ENCODE results near the gene LTC4S.
"Not testable (repeated sequence)": the region's sequence is repeated elsewhere in the genome, so short reads cannot be mapped to it uniquely, and the experiment has no call there.

Gene LTC4S, protein sequence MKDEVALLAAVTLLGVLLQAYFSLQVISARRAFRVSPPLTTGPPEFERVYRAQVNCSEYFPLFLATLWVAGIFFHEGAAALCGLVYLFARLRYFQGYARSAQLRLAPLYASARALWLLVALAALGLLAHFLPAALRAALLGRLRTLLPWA
- total RNA-seq, result 0.69 to 7.7 (median 4.1) reads per million in 17 experiments

DNA sequence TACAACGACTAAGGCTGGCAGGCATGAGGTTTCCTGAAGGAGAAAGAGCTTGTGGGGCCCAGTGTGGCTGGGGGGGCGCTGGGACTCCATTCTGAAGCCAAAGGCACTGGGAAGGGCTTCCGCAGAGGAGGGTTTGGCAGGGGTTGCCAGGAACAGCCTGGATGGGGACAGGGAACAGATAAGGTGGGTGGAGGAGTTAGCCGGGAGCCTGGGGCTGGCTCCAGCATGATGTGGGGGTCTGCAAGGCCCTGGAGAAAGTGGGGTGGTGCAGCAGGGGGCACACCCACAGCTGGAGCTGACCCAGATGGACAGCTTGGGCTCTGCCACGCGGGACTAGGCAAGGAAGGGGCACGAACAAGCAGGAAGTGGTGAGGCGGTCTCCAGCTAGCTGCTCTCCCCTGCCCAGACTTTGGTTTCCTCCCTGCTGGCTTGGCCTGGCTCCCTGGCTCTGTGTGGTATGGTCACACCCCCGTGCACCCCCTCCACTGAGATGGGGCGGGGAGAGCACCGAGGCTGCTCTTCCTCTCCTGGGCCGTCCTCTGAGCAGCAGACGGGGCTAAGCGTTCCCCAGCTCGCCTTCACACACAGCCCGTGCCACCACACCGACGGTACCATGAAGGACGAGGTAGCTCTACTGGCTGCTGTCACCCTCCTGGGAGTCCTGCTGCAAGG is at the start of gene LTC4S:
TSS of gene LTC4S (plus strand) at position 519 of the 672 bp plus-strand sequence. CDS start at position 614, 95 bp downstream.
- DNase-seq, result peak; percentile 71 to 89 (median 88)

DNA sequence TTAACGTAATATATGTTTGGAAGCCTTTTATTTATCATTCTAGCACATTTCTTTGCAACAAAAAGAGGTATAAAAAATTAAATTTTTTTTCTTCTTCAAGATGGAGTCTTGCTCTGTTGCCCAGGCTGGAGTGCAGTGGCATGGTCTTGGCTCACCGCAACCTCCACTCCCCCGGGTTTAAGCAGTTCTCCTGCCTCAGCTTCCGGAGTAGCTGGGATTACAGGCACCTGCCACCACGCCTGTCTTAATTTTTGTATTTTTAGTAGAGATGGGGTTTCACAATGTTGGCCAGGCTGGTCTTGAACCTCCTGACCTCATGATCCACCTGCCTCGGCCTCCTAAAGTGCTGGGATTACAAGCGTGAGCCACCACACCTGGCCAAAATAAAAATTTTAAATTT is 49.7 kb upstream of the LTC4S start:
- DNase-seq, result not testable (repeated sequence)

DNA sequence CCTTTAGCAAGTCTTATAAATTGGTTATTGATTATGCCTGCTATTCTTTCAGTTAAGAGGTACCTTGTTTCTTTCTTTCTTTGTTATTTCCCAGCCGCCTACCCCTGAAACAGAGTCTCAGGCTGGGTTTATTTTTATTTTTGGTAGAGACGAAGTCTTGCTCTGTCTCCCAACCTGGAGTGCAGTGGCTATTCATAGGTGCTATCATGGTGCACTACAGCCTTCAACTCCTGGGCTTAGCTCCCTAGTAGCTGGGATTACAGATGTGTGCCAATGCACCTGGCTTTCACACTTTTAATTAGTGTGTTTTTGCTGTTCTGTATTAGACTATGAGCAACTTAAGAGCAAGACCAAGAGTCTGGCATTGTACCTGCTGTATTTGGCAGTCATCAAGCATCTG is 46.9 kb upstream of the LTC4S start:
- DNase-seq, result no peak

DNA sequence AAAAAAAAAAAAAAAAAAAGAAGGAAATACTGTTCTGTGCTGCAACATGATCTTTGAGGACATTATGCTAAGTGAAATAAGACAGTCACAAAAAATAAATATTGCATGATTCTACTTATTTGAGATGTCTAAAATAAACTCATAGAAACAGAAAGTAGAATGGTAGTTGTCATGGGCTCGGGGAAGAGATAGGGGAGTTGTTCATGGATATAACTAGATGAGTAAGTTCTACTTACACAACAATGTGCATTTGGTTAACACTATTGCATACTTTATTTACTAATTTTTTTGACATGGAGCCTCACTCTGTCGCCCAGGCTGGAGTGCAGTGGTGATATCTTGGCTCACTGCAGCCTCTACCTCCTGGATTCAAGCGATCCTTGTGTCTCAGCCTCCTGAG is 46.0 kb upstream of the LTC4S start:
- DNase-seq, result peak in 1 of 4 experiments; percentile 49

DNA sequence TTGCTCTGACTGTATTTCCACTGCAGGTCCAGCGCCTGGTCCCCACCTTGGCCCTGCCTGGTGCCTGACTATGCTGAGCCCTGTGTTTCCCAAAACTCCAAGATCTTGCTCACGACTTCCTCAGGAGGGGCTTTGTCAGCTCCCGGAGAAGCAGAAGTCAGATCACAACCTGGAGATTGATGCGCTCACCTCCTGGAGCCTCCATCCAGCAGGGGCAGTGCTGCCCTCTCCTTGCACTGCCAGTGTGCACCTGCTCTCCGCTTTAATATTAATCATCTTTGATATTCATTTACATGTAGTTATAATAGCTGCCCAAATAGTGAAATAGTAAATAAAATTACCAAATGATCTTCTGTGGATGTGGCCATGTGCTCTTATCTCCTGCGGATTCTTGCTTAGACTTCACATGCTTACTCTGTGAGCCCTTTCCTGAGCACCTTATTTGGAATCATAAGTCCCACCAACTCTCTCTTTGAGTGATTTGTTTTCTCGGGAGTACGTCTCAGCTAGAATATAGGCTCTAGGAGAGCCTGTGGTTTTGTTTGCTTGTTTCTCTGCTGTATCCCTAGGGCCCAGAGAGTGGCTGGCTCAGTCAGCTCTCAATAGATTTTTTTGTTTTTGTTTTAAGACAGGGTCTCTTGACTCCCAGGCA is 43.8 kb upstream of the LTC4S start:
- no peak for DNase-seq

DNA sequence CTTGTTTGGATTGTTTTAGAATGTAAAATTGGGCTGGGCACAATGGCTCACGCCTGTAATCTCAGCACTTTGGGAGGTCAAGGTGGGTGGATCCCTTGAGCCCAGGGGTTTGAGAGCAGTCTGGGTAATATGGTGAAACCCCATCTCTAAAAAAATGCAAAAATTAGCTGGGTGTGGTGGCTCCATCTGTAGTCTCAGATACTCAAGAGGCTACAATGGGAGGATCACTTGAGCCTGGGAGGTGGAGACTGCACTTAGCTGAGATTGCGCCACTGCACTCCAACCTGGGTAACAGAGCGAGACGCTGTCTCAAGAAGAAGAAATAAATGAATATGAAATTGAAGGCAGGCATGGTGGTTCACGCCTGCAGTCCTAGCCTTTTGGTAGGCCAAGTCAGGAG is 39.8 kb upstream of the LTC4S start:
- DNase-seq, result no peak

DNA sequence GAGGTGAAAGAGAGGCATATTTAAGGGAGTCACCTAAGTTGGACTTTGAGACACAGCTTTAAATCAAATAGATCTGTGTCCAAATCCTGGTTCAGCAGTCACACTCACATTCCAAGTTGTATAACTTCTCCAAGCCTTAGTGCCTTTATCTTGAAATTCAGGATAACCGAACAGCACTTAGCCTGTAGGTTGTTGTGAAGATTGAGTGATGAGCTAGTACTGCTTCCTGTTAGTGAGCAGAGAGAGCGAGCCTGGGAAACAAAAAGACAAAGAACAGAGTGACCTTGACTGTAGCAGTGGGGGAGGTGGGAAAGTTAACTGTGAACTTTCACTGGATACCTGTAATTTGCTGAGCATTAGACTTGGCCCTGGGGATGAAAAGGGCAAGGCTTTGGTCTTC is 38.8 kb upstream of the LTC4S start:
- no peak for DNase-seq

DNA sequence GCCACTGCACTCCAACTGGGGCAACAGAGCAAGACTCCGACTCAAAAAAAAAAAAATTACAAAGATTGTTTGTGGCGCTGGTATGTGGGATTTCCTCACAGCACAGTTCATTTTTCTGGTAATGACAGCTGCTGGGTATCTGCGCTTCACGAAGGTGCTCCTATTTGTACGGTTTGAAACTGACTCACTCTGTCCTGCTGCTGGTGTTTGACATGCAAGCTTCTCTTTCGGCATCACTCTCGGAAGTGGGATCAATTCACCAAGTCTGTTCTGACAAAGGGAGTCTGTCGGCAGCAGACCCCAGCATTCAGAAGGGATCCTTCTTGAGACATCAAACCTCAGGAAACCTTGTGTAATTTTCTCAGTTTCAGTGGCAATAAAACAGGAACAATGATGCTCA is 34.8 kb upstream of the LTC4S start:
- peak; percentile 48 to 83 (median 59) for DNase-seq

DNA sequence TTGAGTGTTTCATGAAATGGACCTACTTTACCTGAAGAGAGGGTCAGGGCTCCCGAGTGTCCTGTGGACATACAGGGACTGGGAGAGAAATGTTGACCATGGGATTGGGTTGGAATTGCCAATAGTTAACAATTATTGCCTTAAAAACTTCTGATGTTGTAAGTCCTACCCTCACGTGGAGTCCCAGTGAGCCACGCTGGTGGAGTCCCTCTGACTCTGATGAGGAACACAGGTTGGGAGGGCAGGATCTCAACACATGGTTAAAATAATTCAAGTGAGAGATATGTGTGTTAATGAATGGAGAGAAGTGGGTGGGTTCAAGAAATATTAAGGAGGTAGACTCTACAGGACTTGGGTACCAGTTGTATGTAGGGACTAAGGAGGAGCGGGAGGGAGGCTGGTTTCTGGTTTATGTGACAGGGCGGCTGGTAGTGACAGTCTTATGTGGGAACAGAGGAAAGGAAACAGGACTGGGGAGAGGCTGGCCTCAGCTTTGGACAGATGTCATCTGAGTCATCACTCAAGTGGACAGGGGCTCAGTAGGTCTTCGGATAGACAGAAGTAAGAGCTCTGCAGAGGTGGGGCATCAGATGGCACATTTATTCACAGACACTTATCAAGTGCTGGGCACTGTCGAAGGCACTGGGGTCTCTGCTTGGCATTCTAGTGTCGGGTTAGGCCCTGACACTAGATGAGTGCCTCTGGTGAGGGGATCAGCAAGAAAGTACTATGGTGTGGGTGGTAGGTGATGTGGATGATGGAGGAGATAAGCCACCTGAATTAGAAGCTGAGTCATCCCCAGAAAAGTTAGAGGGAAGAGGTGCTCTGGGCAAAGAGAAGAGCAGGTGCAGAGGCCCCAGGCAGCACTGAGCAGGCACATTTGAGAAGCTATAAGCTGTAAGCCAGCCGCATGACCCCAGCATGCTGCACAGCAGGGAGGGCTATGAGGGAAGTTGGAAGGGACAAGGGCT is 33.9 kb upstream of the LTC4S start:
- peak in 3 of 4 experiments; percentile 50 to 63 (median 56) for DNase-seq

DNA sequence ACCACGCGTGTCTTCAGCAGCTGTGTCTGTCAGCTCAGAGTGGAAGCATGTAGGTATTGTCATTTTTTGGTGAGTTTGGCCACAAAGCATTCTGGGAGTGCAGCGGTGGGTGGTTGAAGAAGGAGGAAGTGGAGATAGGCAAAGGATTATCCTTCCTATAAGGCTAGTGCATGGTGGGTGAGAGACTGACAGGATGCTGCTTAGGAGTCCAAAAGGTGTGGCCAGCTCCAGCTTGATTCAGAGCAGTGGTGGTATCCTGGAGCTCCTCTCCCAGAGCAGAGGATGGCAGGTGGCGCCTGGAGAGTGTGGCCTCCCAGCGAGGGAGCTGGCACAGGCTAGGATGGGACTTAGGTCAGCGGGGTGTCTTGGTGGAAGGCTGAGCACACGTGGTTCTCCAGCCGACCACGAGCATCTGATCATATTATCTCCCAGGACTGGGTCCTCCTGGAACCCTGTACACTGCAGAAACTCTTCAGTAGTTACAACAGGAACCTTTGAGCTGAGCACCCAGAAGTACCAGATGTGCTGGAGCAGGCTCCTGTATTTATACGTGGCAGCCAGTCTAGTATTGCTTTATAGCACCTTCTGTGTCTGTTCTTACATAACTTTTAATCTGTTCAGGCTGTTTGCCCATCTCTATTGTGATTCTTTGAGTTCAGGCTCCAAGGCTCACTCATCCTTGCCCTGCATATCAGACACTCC is 31.6 kb upstream of the LTC4S start:
- DNase-seq, result peak in 3 of 4 experiments; percentile 57 to 69 (median 60)

DNA sequence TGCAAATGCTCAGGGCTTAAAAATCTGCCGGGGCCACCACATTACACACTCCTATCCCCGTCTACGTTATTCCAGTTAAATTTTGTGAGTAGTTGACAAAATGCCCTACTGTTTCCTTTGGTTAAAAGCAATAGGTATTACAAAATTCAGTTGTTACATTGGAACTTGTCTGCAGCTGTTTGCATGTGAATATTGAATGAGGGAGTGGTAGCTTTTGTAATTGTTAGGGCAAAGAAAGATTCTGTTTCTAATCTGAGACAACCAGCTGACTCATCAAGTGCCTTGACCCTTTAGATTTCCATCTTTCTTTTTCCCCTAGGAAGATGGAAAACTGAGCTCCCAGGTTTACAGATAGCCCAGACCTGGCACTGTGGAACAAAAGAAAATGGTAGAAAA is 31.0 kb upstream of the LTC4S start:
- DNase-seq, result no peak

DNA sequence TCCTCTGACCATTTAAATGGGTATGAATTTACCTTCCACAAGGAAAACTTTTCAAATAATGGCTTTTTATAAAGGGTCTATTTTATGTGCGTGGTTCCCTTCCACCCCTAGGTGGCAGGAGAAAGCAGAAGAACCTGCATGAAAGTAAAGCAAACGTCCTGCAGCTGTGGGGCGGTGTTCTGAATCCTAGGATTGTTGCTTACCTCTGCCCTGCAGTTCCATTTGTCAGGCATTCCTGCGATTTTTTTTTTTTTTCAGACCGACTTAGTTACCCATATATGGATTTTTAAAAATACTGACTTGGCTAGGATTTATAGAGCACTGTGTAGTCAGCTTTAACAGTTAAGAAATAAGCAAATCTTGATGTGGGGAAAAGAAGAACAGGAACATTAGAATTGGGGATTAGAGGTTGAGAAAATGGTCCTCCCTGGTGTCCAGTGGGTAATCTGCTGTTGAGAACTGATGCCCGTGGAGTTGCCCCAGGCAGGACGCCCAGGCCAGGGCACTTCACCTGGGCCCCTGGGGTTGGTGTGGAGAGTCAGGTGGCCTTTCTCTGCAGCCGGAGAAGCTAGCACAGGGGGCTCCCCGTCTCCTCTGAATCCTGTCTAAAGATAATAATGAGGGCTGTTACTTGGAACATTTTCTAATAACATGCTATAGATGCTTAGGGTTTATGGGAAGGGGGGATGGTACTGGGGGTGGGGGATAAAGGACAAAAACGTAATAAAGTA is 30.4 kb upstream of the LTC4S start:
- peak; percentile 60 to 76 (median 71) for DNase-seq

DNA sequence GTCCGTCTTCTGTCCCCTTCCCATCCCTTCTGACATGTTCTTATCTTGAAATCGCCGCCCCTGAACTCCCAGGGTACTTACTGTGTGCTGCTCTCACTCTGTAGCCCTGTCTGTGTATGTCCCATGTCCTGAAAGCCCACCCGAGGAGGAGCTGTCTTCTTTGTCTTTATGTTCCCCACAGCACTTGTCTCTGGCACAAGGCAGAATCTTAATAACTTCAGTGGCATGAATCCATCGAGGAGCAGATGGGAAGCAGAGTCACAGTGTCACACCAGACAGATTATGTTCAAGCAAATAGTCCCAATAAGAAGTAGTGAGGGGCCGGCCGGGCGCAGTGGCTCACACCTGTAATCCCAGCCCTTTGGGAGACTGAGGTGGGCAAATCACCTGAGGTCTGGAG is 29.7 kb upstream of the LTC4S start:
- DNase-seq, result no peak

DNA sequence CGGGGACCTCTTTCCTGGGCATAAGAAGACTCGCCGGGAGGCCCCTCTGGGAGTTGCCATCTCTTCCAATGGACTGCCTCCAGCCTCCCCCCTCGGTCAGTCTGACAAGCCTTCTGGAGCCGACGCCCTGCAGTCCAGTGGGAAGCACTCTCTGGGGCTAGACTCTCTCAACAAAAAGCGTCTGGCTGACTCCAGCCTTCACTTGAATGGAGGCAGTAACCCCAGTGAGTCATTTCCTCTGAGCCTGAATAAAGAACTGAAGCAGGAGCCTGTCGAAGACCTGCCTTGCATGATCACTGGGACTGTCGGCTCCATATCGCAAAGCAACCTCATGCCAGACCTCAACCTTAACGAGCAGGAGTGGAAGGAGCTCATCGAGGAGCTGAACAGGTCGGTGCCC is 28.4 kb upstream of the LTC4S start:
- DNase-seq, result peak; percentile 67 to 81 (median 72)

DNA sequence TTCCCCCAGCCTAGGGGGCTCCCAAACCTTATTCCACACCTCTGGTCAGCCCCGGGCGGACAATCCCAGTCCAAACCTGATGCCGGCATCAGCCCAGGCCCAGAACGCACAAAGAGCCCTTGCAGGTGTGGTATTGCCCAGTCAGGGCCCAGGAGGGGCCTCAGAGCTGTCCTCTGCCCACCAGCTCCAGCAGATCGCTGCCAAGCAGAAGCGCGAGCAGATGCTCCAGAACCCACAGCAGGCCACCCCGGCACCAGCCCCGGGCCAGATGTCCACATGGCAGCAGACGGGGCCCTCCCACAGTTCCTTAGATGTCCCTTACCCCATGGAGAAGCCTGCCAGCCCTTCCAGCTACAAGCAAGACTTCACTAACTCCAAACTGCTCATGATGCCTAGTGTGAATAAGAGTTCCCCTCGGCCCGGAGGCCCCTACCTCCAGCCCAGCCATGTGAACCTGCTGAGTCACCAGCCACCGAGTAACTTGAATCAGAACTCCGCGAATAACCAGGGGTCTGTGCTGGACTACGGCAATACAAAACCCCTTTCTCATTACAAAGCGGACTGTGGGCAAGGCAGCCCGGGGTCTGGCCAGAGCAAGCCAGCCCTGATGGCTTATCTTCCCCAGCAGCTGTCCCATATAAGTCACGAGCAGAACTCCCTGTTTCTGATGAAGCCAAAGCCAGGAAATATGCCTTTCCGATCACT is 27.6 kb upstream of the LTC4S start:
- peak; percentile 43 to 70 (median 52) for DNase-seq

DNA sequence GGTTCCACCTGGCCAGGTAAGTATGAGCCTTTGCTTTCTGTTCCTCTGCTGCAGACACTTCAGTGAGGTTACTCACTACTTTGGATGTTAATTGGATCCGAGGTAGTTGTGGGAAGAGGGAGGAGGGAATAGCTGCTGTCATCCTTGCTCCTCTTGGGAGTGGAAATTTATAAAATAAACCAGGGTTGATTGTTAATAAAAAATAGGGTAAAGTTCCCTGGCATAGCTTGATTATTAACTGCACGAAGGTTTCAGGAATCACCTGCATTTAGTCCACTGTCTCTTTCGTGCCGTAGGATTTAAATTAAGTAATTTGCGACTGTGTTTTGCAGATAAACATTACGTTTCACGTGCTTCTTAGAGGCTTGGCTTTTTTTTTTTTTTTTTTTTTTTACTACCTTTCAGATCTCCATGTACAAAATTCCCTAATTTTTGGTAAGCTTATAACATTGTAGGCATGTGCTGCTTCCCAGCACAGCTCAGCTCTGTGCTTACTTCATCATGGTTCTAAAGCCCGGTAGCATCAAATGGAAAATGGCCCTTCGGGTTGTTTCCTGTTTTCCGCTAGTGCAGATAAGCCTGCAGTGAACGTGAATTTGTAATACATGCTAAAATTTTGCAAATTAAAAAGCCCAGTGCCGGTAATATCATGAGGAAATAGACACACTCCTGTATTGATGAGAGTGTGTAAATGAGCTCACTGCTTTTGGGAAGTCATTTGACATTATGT is 26.9 kb upstream of the LTC4S start:
- peak in 3 of 4 experiments; percentile 38 to 54 (median 42) for DNase-seq

DNA sequence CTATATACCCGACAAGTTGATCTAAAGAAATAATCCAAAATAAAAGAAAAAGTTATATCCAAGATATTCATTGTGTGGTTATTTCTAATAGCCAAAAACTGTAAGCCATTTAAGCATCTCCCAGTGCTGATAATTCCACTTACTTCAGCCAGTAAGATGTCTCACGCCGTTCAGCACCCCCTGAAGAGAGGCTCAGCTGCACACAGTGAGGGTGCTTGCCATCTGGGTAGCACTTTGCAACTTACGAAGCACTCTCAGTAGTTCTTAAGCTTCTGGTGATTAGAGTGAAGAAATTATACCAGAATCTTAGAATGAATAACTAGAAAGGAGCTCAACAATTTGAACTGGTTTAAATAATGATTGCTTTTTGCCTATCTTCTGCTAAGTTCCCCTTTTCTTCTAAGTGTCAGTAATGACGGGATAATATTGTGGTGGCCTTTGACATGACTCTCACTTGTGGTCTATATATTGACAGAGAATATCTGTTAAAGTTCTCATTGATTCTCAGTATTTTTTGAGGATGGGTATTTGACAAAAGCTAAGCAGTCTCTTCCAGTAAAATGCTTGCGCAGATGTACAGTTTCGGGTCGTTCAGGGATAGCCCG is 26.2 kb upstream of the LTC4S start:
- peak in 2 of 4 experiments; percentile 43 to 50 for DNase-seq

DNA sequence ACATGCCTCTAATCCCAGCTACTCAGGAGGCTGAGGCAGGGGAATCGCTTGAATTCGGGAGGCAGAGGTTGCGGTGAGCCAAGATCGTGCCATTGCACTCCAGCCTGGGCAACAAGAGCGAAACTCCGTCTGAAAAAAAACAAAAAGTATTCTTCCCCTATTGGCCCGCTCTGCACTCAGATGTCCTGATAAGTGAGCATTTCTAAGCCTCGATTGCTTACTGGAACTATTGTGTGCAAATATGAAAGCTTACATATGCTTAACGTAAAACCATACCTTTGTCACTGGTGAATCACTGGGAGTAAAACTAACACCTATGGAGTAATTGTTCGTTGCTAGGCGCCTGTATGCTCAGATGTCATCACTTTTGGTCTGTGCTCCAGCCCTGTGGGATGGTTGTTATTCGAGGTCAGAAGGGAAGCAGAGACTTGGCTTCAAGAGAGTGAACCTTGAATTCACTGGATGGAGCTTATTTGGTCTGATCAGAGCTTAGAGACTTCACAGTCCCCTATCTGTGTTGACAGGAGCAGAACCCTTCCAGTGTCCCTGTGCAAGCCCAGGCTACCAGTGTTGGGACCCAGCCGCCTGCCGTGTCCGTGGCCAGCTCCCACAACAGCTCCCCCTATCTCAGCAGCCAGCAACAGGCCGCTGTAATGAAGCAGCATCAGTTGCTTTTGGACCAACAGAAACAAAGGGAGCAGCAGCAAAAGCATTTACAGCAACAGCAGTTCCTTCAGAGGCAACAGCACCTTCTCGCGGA is 25.3 kb upstream of the LTC4S start:
- DNase-seq, result peak in 1 of 4 experiments; percentile 28

DNA sequence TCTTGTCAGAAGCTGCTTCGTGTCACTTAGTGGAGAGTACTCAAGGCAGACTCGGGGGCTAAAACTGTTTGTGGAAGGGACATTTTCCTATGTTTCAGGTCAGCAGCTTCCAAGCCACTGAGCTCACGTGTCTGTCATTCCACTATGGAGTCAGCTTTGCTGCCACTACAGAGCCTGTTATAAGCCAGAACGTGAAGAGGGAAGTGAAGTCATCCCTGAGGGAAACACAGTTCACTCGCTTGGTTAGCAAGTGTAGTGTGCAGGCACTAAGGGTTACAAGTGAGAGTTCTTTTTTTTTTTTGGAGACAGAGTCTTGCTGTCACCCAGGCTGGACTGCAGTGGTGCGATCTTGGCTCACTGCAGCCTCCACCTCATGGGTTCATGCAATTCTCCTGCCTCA is 24.5 kb upstream of the LTC4S start:
- DNase-seq, result peak; percentile 77 to 91 (median 83)
